ENCODE results near the gene GCH1.

GCH1 gene, protein sequence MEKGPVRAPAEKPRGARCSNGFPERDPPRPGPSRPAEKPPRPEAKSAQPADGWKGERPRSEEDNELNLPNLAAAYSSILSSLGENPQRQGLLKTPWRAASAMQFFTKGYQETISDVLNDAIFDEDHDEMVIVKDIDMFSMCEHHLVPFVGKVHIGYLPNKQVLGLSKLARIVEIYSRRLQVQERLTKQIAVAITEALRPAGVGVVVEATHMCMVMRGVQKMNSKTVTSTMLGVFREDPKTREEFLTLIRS

DNA sequence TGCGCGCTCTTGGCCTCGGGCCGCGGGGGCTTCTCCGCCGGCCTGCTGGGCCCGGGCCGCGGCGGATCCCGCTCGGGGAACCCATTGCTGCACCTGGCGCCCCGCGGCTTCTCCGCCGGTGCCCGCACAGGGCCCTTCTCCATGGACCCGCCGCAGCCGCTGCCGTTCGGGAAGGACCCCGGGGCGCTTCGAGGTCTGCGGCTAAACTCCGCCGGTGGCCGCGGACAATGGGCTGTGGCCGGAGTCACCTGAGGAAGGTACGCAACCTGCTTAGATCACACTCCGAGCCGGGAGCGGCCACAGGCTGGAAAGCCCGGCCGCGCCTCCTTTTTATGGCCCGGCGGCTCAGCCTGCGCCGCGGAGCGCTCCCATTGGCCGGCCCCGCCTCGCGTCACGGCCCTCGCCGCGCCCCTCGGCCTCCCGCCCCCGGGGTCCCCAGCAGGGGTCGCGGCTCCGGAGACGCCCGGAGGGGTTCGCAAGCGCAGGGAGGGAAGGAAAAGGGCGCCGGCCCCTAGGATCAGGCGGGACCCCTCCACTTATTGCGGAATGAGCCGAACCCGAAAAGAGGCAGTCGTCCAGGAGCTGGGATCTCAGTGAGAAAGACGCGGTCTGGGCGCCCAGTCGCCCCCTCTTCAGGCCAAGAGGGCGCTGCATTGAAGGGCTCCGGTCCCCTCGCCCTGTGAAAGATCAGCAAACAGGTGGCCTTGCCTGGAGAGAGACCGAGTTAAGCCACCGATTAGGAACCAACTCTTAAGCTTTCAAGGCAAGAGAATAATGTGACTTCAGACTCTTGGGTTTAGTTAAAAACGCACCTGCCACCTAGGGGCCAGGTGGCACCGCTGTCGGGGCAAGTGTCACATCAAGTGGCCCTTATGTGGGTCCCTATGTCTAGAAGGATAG is at the start of gene GCH1:
Gene GCH1, minus strand, starts transcription at position 306 of the 900 bp plus-strand sequence. Its CDS starts 163 bp downstream, at position 143.
- TF ChIP-seq, protein P1, sequence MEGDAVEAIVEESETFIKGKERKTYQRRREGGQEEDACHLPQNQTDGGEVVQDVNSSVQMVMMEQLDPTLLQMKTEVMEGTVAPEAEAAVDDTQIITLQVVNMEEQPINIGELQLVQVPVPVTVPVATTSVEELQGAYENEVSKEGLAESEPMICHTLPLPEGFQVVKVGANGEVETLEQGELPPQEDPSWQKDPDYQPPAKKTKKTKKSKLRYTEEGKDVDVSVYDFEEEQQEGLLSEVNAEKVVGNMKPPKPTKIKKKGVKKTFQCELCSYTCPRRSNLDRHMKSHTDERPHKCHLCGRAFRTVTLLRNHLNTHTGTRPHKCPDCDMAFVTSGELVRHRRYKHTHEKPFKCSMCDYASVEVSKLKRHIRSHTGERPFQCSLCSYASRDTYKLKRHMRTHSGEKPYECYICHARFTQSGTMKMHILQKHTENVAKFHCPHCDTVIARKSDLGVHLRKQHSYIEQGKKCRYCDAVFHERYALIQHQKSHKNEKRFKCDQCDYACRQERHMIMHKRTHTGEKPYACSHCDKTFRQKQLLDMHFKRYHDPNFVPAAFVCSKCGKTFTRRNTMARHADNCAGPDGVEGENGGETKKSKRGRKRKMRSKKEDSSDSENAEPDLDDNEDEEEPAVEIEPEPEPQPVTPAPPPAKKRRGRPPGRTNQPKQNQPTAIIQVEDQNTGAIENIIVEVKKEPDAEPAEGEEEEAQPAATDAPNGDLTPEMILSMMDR (IDR thresholded peaks at IDR 0.05; ENCODE audit: low read length, missing control alignments) = peak; percentile 26
- peak; percentile 54 for DNase-seq (ENCODE audit: low read depth)
- H3K4me3 ChIP-seq (replicated peaks; ENCODE audit: low read depth, low read length) = peak within 1 kb of the TSS; percentile 83

DNA sequence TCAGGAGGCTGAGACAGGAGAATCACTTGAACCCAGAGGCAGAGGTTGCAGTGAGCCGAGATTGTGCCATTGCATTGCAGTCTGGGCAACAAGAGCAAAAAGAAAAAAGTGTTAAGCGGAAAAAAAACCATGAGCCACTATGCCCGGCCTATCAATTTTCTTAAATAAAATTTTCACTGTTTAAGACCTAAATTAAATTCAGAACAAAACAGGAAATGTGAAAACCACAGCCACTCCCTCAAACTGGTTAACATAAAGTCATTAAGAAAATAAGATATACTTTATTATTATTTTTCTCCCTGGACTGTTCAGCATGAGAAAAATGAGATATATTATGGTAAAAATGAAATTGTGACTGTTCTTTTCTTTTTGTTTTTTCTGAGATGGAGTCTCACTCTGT is 44.6 kb upstream of the GCH1 start:
- H3K4me3 ChIP-seq (replicated peaks; ENCODE audit: low read depth, low read length) = no peak overlapping the region
- TF ChIP-seq, protein P1 (IDR thresholded peaks at IDR 0.05; ENCODE audit: low read length, missing control alignments) = no peak

DNA sequence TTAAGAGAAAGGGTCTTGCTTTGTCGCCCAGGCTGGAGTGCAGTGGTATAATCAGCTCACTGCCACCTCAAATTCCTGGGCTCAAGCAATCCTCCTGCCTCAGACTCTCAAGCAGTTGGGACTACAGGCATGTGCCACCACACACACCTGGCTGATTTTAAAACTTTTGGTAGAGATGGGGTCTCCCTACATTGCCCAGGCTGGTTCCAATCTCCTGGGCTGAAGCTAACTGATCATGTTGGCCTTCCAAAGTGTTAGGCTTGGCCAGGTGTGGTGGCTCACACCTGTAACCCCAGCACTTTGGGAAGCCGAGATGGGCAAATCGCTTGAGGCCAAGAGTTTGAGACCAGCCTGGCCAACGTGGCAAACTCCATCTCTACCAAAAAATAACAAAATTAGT is 43.9 kb upstream of the GCH1 start:
- DNase-seq (ENCODE audit: low read depth) = no peak
- TF ChIP-seq, protein P1 (IDR thresholded peaks at IDR 0.05; ENCODE audit: low read length, missing control alignments) = no peak
- no peak overlapping the region for H3K4me3 ChIP-seq (replicated peaks; ENCODE audit: low read depth, low read length)

More for the DNA sequence above, 44.6 kb upstream of the GCH1 start:
- DNase-seq (ENCODE audit: low read depth) = no peak

DNA sequence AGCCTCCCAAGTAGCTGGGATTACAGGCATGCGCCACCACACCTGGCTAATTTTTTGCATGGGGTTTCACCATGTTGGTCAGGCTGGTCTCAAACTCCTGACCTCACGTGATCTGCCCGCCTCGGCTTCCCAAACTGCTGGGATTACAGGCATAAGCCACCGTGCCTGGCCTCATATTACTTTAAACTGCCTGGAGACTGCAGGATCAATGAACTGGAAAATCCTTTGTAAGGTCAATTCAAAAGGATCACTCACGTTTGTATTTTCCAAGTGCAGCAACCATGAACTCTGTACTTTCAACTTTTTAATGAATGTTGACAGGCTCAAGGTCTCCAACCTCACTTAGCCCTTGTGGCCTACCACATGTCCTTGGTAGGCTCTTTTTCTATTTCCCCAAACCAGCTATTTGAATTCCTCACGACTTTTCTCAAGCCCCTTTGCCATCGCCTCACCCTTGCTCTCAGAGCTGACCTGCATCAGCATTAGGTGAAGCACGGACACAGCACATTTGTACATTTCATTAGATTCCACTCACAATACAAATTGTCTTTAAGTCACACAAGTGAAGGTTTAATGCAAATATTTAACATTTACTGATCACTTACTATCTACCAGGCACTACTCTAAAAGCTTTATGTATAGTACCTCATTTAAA is 42.2 kb upstream of the GCH1 start:
- no peak overlapping the region for H3K4me3 ChIP-seq (replicated peaks; ENCODE audit: low read depth, low read length)
- no peak for DNase-seq (ENCODE audit: low read depth)
- TF ChIP-seq, protein P1 (IDR thresholded peaks at IDR 0.05; ENCODE audit: low read length, missing control alignments) = no peak

DNA sequence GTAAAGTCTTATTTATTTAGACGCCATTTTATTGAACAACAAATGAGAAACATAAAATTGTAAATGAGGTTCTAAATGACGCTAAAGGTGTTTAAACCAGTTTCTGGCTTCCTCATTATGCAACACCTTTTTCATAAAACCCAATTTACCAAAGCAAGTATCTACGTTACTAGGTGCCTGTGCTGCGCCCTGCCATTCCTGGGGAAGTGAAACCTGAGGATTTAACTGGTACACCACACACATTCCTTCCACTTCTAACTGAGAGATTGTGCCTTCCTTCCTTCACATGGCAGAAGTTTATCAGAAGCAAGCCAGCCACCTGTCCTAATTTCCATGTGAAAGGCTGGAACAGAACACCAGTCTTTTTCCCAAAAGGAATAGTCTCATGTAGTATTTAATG is 40.3 kb upstream of the GCH1 start:
- TF ChIP-seq, protein P1 (IDR thresholded peaks at IDR 0.05; ENCODE audit: low read length, missing control alignments) = no peak
- H3K4me3 ChIP-seq (replicated peaks; ENCODE audit: low read depth, low read length) = no peak overlapping the region
- DNase-seq (ENCODE audit: low read depth) = no peak

DNA sequence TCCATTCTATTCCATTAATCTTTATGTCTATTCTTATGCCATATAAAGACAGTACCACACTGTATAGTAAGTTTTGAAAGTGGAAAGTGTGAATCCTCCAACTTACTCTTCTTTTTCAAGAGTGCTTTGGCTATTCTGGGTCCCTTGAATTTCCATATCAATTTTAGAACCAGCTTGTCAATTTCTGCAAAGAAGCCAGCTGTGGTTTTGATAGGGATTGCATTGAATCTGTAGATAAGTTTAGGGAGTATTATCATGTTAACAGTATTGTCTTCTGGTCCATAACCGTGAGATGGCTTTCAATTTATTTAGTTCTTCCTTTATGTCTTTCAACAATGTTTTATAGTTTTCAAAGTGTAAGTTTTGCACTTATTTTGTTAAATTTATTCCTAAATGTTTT is 34.2 kb upstream of the GCH1 start:
- DNase-seq (ENCODE audit: low read depth) = no peak
- TF ChIP-seq, protein P1 (IDR thresholded peaks at IDR 0.05; ENCODE audit: low read length, missing control alignments) = no peak
- H3K4me3 ChIP-seq (replicated peaks; ENCODE audit: low read depth, low read length) = no peak overlapping the region
